Vagina (tissue), 2 donors: ENCODE measurements around the gene LRP2. TPM values are rescaled to one million over a fixed set of nuclear protein-coding genes. Genes with fewer than 3 reads are reported as not detected.

ENCODE experiments used
- DNase-seq, 2 donors: peaks; one replicate each; pipeline ENCODE4 v3.0.0-alpha.2; 2017; ENCODE audit errors: extremely low spot score in 2 of 2
- H3K27ac ChIP-seq: fragments of 200-600 bp; sonication (generic); one replicate; pipeline ENCODE4 v1.5.1; 2019
- H3K27me3 ChIP-seq: fragments of 200-600 bp; sonication (generic); one replicate; pipeline ENCODE4 v1.5.1; 2019
- H3K36me3 ChIP-seq, 2 donors: fragments of 200-600 bp; sonication (generic); one replicate each; pipeline ENCODE4 v1.5.1; 2017 to 2019
- H3K4me1 ChIP-seq: fragments of 200-600 bp; sonication (generic); one replicate; pipeline ENCODE4 v1.5.1; 2019
- H3K4me3 ChIP-seq, 2 donors: fragments of 200-600 bp; sonication (generic); 1 replicate in 1 of 2; 2 replicates in 1 of 2; pipeline ENCODE4 v1.5.1; 2016 to 2019
- H3K9me3 ChIP-seq: fragments of 200-600 bp; sonication (generic); one replicate; pipeline ENCODE4 v1.5.1; 2019
- CTCF ChIP-seq, 3 experiments: fragments of 450-650 bp in 2 of 3; fragments of 200-600 bp in 1 of 3; sonication (generic) in 1 of 3; IDR thresholded peaks; one replicate each; pipeline ENCODE4 v1.5.1; 2017 to 2019; ENCODE audit warnings: antibody characterized with exemption in 3 of 3, mild to moderate bottlenecking in 2 of 3, moderate library complexity in 2 of 3
- POLR2A ChIP-seq, 2 donors: fragments of 450-650 bp; IDR thresholded peaks; one replicate each; pipeline ENCODE4 v1.6.1; 2017; ENCODE audit warnings: antibody characterized with exemption in 2 of 2, mild to moderate bottlenecking in 2 of 2, moderate library complexity in 2 of 2
- POLR2AphosphoS5 ChIP-seq, 2 donors: sonication (generic); formaldehyde crosslinking; IDR thresholded peaks; one replicate each; pipeline ENCODE4 v1.9.0; 2017; ENCODE audit warnings: antibody characterized with exemption in 2 of 2, mild to moderate bottlenecking in 2 of 2, low read depth in 1 of 2; ENCODE audit not compliant: insufficient read depth in 1 of 2
- intact Hi-C: fragments of 100-400 bp; cut with DNase I; formaldehyde crosslinking; loops from one replicate; pipeline ENCODE4 v1.15.1; 2023
- total RNA-seq: library from RNA; depleted of rRNA; stranded (reverse); fragments of >200 nt; gene quantifications from one replicate; pipeline ENCODE4 v1.2.3, GENCODE V29; 2016

LRP2 gene
- total RNA-seq, 1 donor from 2014 or later: not detected

GRCh38 chr2:169095621-169096105 lies 266.7 kb downstream of the LRP2 start:
- no peak for DNase-seq
- no peaks in the 10 kb centered on the region for H3K9me3 ChIP-seq
- intact Hi-C loops: no loop called here
- H3K4me3 ChIP-seq: no peak overlapping the region
- TF ChIP-seq POLR2AphosphoS5 (IDR thresholded peaks at IDR 0.05; ENCODE audit: insufficient read depth in 1 of 2, low read depth in 1 of 2) (peak in 1 of 2 donors; percentile 63), CTCF (IDR thresholded peaks at IDR 0.05) (no peak), POLR2A (IDR thresholded peaks at IDR 0.05) (no peak)
- H3K36me3 ChIP-seq: no peaks in the 10 kb centered on the region
- H3K4me1 ChIP-seq: peaks cover 8% of the 10 kb centered on the region
- no peaks in the 10 kb centered on the region for H3K27me3 ChIP-seq
- no peak overlapping the region for H3K27ac ChIP-seq

GRCh38 chr2:169094676-169095075 lies 267.7 kb downstream of the LRP2 start:
- no peak overlapping the region for H3K4me3 ChIP-seq
- intact Hi-C loops: no loop called here
- peaks cover 8% of the 10 kb centered on the region for H3K4me1 ChIP-seq
- DNase-seq: no peak
- H3K9me3 ChIP-seq: no peaks in the 10 kb centered on the region
- TF ChIP-seq CTCF (IDR thresholded peaks at IDR 0.05) (no peak), POLR2AphosphoS5 (IDR thresholded peaks at IDR 0.05; ENCODE audit: insufficient read depth in 1 of 2, low read depth in 1 of 2) (no peak), POLR2A (IDR thresholded peaks at IDR 0.05) (no peak)
- H3K27me3 ChIP-seq: no peaks in the 10 kb centered on the region
- H3K36me3 ChIP-seq: no peaks in the 10 kb centered on the region
- H3K27ac ChIP-seq: no peak overlapping the region

- H3K36me3 ChIP-seq: no peaks in the 10 kb centered on the region
- H3K27me3 ChIP-seq: no peaks in the 10 kb centered on the region
- H3K9me3 ChIP-seq: no peaks in the 10 kb centered on the region
- no peak for DNase-seq
- TF ChIP-seq POLR2AphosphoS5 (IDR thresholded peaks at IDR 0.05; ENCODE audit: insufficient read depth in 1 of 2, low read depth in 1 of 2) (no peak), POLR2A (IDR thresholded peaks at IDR 0.05) (no peak), CTCF (IDR thresholded peaks at IDR 0.05) (no peak)
- H3K4me1 ChIP-seq: peaks cover 8% of the 10 kb centered on the region
- H3K27ac ChIP-seq: no peak overlapping the region
- H3K4me3 ChIP-seq: no peak overlapping the region
- intact Hi-C loops: no loop called here
Observed at GRCh38 chr2:169093535-169093934, 268.8 kb downstream of the LRP2 start.

- no peak overlapping the region for H3K4me3 ChIP-seq
- H3K27me3 ChIP-seq: no peaks in the 10 kb centered on the region
- TF ChIP-seq POLR2AphosphoS5 (IDR thresholded peaks at IDR 0.05; ENCODE audit: insufficient read depth in 1 of 2, low read depth in 1 of 2) (peak in 1 of 2 donors; percentile 53), POLR2A (IDR thresholded peaks at IDR 0.05) (no peak)
- no peaks in the 10 kb centered on the region for H3K36me3 ChIP-seq
- intact Hi-C loops: no loop called here
- no peak for DNase-seq
- H3K4me1 ChIP-seq: peaks cover 8% of the 10 kb centered on the region
- no peaks in the 10 kb centered on the region for H3K9me3 ChIP-seq
- H3K27ac ChIP-seq: no peak overlapping the region
Observed at GRCh38 chr2:169091761-169092519, 270.4 kb downstream of the LRP2 start.

GRCh38 chr2:169091256-169091655 lies 271.1 kb downstream of the LRP2 start:
- H3K4me1 ChIP-seq: peaks cover 8% of the 10 kb centered on the region
- H3K36me3 ChIP-seq: no peaks in the 10 kb centered on the region
- H3K27ac ChIP-seq: no peak overlapping the region
- H3K27me3 ChIP-seq: no peaks in the 10 kb centered on the region
- H3K4me3 ChIP-seq: no peak overlapping the region
- DNase-seq: no peak
- TF ChIP-seq CTCF (IDR thresholded peaks at IDR 0.05) (no peak), POLR2A (IDR thresholded peaks at IDR 0.05) (no peak), POLR2AphosphoS5 (IDR thresholded peaks at IDR 0.05; ENCODE audit: insufficient read depth in 1 of 2, low read depth in 1 of 2) (no peak)
- intact Hi-C loops: no loop called here
- no peaks in the 10 kb centered on the region for H3K9me3 ChIP-seq
